GM13977 (cell line): ENCODE results near the gene KAZALD1.

ENCODE experiments used
- DNase-seq: peaks from one replicate; pipeline ENCODE4 v3.0.0; 2012; ENCODE audit warnings: low spot score
- CTCF ChIP-seq: IDR thresholded peaks from 2 replicates; pipeline ENCODE4 v1.5.1; 2012; ENCODE audit warnings: mild to moderate bottlenecking, control low read depth; ENCODE audit not compliant: insufficient read depth; ENCODE audit errors: extremely low read depth, missing control alignments
- in situ Hi-C: fragments of 300-500 bp; cut with MboI; formaldehyde crosslinking; loops from one replicate; pipeline ENCODE4 v1.12.0; 2022; ENCODE audit warnings: low sequenced_read_pairs, low pct_unique_long_range_greater_than_20kb, mixed read lengths, inconsistent platforms; ENCODE audit not compliant: unreplicated experiment

The KAZALD1 gene

DNA sequence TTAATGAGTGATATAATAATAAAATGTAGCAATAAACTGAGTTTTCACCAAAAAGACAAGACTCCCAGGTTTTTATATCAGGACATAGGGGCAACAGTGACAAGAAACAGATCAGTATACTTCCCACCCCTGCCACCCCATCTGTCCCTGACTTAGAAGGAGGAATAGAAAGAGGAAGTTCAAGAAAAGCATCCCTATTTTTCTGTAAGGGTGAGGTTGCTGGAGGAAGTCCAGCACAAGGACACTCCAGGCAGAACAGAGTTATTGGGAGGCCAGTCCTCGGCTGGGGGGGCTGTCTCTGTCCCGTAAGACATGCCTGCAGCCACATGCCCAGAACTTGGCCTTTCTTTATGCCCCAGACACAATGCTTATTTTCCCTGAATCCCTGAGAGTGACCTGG lies 52.9 kb downstream of the KAZALD1 start:
- in situ Hi-C loops: no loop called here
- no peak for DNase-seq
- TF ChIP-seq CTCF: no peak
